NB4 (cell line): Measurements from ENCODE around the gene TRRAP.

Experiments
- DNase-seq: peaks from one replicate; pipeline ENCODE4 v3.0.0; 2010; ENCODE audit warnings: low read depth
- H3K4me3 ChIP-seq: one replicate; pipeline ENCODE4 v1.5.1; 2011; ENCODE audit warnings: mild to moderate bottlenecking, low read depth, low read length, moderate library complexity
- MAX ChIP-seq: IDR thresholded peaks from 2 replicates; pipeline ENCODE4 v1.6.1; 2011; ENCODE audit warnings: low read depth, low read length
- MYC ChIP-seq: IDR thresholded peaks from 2 replicates; pipeline ENCODE4 v1.6.1; 2011; ENCODE audit warnings: low read depth, low read length
- POLR2A ChIP-seq: IDR thresholded peaks from 2 replicates; pipeline ENCODE4 v1.6.1; 2011; ENCODE audit warnings: mild to moderate bottlenecking; ENCODE audit not compliant: insufficient read length; ENCODE audit errors: extremely low read depth
- TF ChIP-seq, protein P1 (sequence below): IDR thresholded peaks from one replicate; pipeline ENCODE4 v1.5.1; 2012; ENCODE audit warnings: low read depth, low read length

The TRRAP gene

DNA sequence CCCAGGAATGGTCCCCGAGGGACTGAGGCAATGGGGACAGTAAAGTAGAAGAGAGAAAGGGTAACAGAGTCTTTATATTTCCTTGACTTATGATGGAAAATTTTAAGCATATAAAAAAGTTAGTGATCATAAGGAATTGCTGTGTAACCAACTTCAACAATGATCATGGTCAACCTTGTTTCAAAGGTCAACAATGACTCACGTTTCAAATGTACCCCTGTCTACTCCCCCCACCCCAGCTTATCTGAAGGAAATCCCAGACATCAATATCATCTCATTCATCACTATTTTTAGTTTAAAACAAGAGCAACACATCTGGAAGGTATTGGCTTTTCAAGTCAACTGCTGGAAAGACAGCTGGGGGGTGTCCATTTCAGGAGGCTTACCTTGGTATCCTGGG, 172.6 kb downstream of the TRRAP start:
- no peak for DNase-seq
- no peak overlapping the region for H3K4me3 ChIP-seq
- no peak for TF ChIP-seq POLR2A
- TF ChIP-seq MYC: no peak
- TF ChIP-seq, protein P1, sequence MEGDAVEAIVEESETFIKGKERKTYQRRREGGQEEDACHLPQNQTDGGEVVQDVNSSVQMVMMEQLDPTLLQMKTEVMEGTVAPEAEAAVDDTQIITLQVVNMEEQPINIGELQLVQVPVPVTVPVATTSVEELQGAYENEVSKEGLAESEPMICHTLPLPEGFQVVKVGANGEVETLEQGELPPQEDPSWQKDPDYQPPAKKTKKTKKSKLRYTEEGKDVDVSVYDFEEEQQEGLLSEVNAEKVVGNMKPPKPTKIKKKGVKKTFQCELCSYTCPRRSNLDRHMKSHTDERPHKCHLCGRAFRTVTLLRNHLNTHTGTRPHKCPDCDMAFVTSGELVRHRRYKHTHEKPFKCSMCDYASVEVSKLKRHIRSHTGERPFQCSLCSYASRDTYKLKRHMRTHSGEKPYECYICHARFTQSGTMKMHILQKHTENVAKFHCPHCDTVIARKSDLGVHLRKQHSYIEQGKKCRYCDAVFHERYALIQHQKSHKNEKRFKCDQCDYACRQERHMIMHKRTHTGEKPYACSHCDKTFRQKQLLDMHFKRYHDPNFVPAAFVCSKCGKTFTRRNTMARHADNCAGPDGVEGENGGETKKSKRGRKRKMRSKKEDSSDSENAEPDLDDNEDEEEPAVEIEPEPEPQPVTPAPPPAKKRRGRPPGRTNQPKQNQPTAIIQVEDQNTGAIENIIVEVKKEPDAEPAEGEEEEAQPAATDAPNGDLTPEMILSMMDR: no peak
- TF ChIP-seq MAX: no peak

DNA sequence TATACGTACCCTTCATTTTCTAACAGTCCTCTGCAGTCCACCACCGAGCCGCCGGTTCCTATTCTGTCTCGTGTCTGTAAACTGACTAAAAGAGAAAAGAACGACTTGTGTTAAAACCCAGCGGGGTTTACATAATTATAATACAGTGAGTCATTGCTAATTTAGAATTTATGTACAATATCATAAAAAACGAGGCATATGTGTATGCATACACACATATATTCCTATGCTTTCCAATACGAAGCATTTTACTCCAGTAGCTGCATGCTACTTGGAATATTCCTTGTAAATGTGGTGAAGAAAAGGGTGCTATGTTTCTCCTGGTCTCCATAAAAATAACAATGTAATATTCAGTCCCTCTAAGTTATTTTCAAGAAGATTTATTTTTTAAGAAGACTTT, 176.4 kb downstream of the TRRAP start:
- TF ChIP-seq, protein P1: no peak
- TF ChIP-seq POLR2A: no peak
- TF ChIP-seq MAX: no peak
- TF ChIP-seq MYC: no peak
- DNase-seq: no peak
- H3K4me3 ChIP-seq: no peak overlapping the region

DNA sequence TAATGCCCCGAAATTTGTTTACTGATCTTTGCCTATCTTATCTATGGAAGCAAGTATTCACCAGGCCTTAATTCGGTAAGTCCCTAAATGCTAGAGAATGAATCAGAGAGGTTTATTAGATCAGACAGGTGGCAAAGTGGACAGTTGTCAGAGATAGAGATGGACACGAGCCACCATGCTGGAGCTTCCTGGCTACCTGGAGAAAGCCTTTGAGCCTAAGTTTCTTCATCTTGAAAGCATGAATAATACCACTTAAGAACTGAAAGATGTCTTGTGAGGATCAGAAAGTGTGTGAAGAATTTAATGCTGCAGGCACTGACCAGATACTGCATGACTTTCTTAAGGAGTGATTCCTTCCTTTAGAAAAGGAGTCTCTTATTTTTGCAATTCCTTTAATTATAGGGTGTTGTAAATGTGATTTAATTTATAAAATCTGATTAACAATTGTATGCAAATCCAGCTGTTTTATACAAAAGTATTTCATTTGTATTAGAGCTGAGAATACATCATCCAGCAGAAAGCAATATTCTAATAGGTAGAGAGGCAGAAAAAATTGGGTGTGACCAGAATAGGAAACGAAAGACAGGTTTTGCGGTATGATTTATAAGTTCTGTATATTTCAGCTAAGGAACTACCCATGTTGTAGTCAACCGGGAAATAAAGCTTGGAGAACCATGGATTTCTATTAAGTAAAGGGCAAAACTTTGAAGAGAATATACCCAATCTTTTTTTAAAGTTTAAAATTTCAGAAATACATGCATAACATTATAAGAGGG, 182.9 kb downstream of the TRRAP start:
- no peak for TF ChIP-seq MAX
- no peak for TF ChIP-seq POLR2A
- TF ChIP-seq, protein P1: no peak
- TF ChIP-seq MYC: no peak
- no peak overlapping the region for H3K4me3 ChIP-seq
- DNase-seq: no peak
